ENCODE data around the gene POLR2J2.
"Not testable (repeated sequence)": the region's sequence is repeated elsewhere in the genome, so short reads cannot be mapped to it uniquely, and the experiment has no call there.

The POLR2J2 gene

GRCh38 chr7:102667523-102667922 is 3.9 kb downstream of the POLR2J2 start:
- DNase-seq: not testable (repeated sequence)

- DNase-seq: not testable (repeated sequence)
These were observed 4.6 kb downstream of the POLR2J2 start for GRCh38 chr7:102666850-102667249.

- not testable (repeated sequence) for DNase-seq
These were observed 6.7 kb downstream of the POLR2J2 start for GRCh38 chr7:102664765-102665164.

GRCh38 chr7:102649924-102650323 is 21.5 kb downstream of the POLR2J2 start, which contains the start of gene SPDYE2B:
SPDYE2B (plus strand) TSS chr7:102650319; CDS start chr7:102652349, 2,030 bp downstream.
- DNase-seq: not testable (repeated sequence)

- DNase-seq: not testable (repeated sequence)
These were observed 23.6 kb downstream of the POLR2J2 start for GRCh38 chr7:102647813-102648212.

GRCh38 chr7:102643404-102643803 is 28.1 kb downstream of the POLR2J2 start:
- DNase-seq: not testable (repeated sequence)

- DNase-seq: not testable (repeated sequence)
These were observed 28.8 kb downstream of the POLR2J2 start, which contains the start of gene UPK3BL1 for GRCh38 chr7:102642691-102643090. UPK3BL1 (minus strand) TSS chr7:102642791; CDS start chr7:102642741, 50 bp downstream.

- DNase-seq: not testable (repeated sequence)
These were observed 32.6 kb downstream of the POLR2J2 start for GRCh38 chr7:102638848-102639247.

- DNase-seq: not testable (repeated sequence)
These were observed 34.5 kb downstream of the POLR2J2 start for GRCh38 chr7:102636956-102637355.

- not testable (repeated sequence) for DNase-seq
These were observed 36.1 kb downstream of the POLR2J2 start for GRCh38 chr7:102635354-102635753.

- DNase-seq: not testable (repeated sequence)
These were observed 37.2 kb downstream of the POLR2J2 start for GRCh38 chr7:102634299-102634698.

GRCh38 chr7:102630622-102631021 is 40.8 kb downstream of the POLR2J2 start:
- not testable (repeated sequence) for DNase-seq

GRCh38 chr7:102627271-102627904 is 44.1 kb downstream of the POLR2J2 start:
- DNase-seq: not testable (repeated sequence)

- not testable (repeated sequence) for DNase-seq
These were observed 53.3 kb downstream of the POLR2J2 start for GRCh38 chr7:102618122-102618521.

- not testable (repeated sequence) for DNase-seq
These were observed 54.8 kb downstream of the POLR2J2 start, which contains the start of gene RASA4 for GRCh38 chr7:102616507-102617125. RASA4 (minus strand) TSS chr7:102616756; CDS start chr7:102616689, 67 bp downstream.

All from amniotic stem cell (primary cell).